ENCODE results near the gene ACOXL. TPM values are rescaled to one million over a fixed set of nuclear protein-coding genes. Genes with fewer than 3 reads are reported as not detected.

Gene ACOXL
- total and polyA plus RNA-seq, 10 of the 15 experiments (the other 5 are each of a cell fraction or from before 2014, with no cell fraction given), result 0.05 to 1.3 (median 0.71) TPM

GRCh38 chr2:111165084-111165483 lies 432.7 kb downstream of the ACOXL start:
- Histone ChIP-seq H3K36me3 (ENCODE audit: control insufficient read depth in 2 of 2, insufficient read depth in 2 of 2, low read length in 1 of 2) (peaks cover 0 to 15% of the 10 kb centered on the region in 2 experiments; a peak in 2 of 4 replicates), H3K4me2 (ENCODE audit: control insufficient read depth, insufficient read depth) (no peak overlapping the region), H3K27ac (ENCODE audit: control insufficient read depth, insufficient read depth) (no peak overlapping the region), H3K4me3 (no peak overlapping the region), H3K9me3 (replicated peaks; ENCODE audit: control insufficient read depth, insufficient read depth, low read length) (no peaks in the 10 kb centered on the region), H3K27me3 (replicated peaks in 1 of 2; ENCODE audit: control insufficient read depth in 2 of 2, insufficient read depth in 2 of 2, low read length in 1 of 2) (peaks cover 0 to 3% of the 10 kb centered on the region in 2 experiments; a peak in 1 of 4 replicates), H2AFZ (ENCODE audit: control insufficient read depth, low read depth, low read length) (no peak overlapping the region), H4K20me1 (ENCODE audit: control insufficient read depth, insufficient read depth) (no peaks in the 10 kb centered on the region), H3K4me1 (ENCODE audit: control insufficient read depth, insufficient read depth, low read length) (peaks cover 17% of the 10 kb centered on the region), H3K9ac (ENCODE audit: control insufficient read depth, insufficient read depth, low read length) (no peak overlapping the region), H3K79me2 (ENCODE audit: control insufficient read depth, insufficient read depth, low read length) (no peaks in the 10 kb centered on the region)
- ChIA-PET CTCF (no interaction called here), SMC1A (ENCODE audit: uncharacterized antibody, unreplicated experiment) (no interaction called here), POLR2A (no interaction called here), RAD21 (ENCODE audit: unreplicated experiment) (no interaction called here)
- in situ Hi-C loops (cut with MboI) (no loop called here), intact Hi-C loops (cut with micrococcal nuclease; ENCODE audit: unreplicated experiment) (no loop called here)
- FAIRE-seq, result no peak
- TF ChIP-seq NKRF (conservative IDR thresholded peaks at IDR 0.05) (no peak), MXI1 (IDR thresholded peaks at IDR 0.05; ENCODE audit: low read depth, low read length) (no peak), BRCA1 (IDR thresholded peaks at IDR 0.05; ENCODE audit: low read depth, low read length) (no peak), SIN3A (IDR thresholded peaks at IDR 0.05; ENCODE audit: low read depth, low read length) (no peak)
- WGBS (ENCODE audit: insufficient coverage, insufficient replicate concordance, low lambda C conversion rate, missing lambda C conversion rate), result 97% methylated on average over 7 of the region's 7 CpGs
- DNase-seq (ENCODE audit: low read depth, low spot score), result no peak
- no peak for ATAC-seq
- no TSS peak for BruUV-seq (replicated peaks)

GRCh38 chr2:111166115-111166514 lies 433.7 kb downstream of the ACOXL start:
- ATAC-seq (no peak), DNase-seq (ENCODE audit: low read depth, low spot score) (no peak), FAIRE-seq (no peak)
- ChIA-PET CTCF (no interaction called here), SMC1A (ENCODE audit: uncharacterized antibody, unreplicated experiment) (no interaction called here), RAD21 (ENCODE audit: unreplicated experiment) (no interaction called here), POLR2A (no interaction called here)
- H3K9me3 ChIP-seq (replicated peaks; ENCODE audit: control insufficient read depth, insufficient read depth, low read length), result no peaks in the 10 kb centered on the region
- in situ Hi-C loops (cut with MboI), result no loop called here
- H3K4me3 ChIP-seq, result no peak overlapping the region
- H2AFZ ChIP-seq (ENCODE audit: control insufficient read depth, low read depth, low read length), result no peak overlapping the region
- H3K9ac ChIP-seq (ENCODE audit: control insufficient read depth, insufficient read depth, low read length), result no peak overlapping the region
- H4K20me1 ChIP-seq (ENCODE audit: control insufficient read depth, insufficient read depth), result no peaks in the 10 kb centered on the region
- peaks cover 0 to 3% of the 10 kb centered on the region in 2 experiments; a peak in 1 of 4 replicates for H3K27me3 ChIP-seq (replicated peaks in 1 of 2; ENCODE audit: control insufficient read depth in 2 of 2, insufficient read depth in 2 of 2, low read length in 1 of 2)
- no peaks in the 10 kb centered on the region for H3K79me2 ChIP-seq (ENCODE audit: control insufficient read depth, insufficient read depth, low read length)
- BruUV-seq (replicated peaks), result no TSS peak
- no peak for TF ChIP-seq FOXM1 (IDR thresholded peaks at IDR 0.05; ENCODE audit: low read depth, low read length)
- TF ChIP-seq BHLHE40 (IDR thresholded peaks at IDR 0.05; ENCODE audit: borderline replicate concordance in 1 of 2, low read depth in 2 of 2, low read length in 1 of 2), result peak in 1 of 2 experiments; percentile 9; a peak in 1 of 4 replicates
- no peak for TF ChIP-seq IRF4 (IDR thresholded peaks at IDR 0.05; ENCODE audit: low read depth, low read length)
- no peak for TF ChIP-seq SUZ12 (IDR thresholded peaks at IDR 0.05; ENCODE audit: unreplicated experiment)
- no peak for TF ChIP-seq HSF1 (IDR thresholded peaks at IDR 0.05; ENCODE audit: low read depth, low read length)
- no peak for TF ChIP-seq PML (IDR thresholded peaks at IDR 0.05; ENCODE audit: low read length)
- H3K27ac ChIP-seq (ENCODE audit: control insufficient read depth, insufficient read depth), result no peak overlapping the region
- H3K4me1 ChIP-seq (ENCODE audit: control insufficient read depth, insufficient read depth, low read length), result peaks cover 17% of the 10 kb centered on the region
- no peak overlapping the region for H3K4me2 ChIP-seq (ENCODE audit: control insufficient read depth, insufficient read depth)
- intact Hi-C loops (cut with micrococcal nuclease; ENCODE audit: unreplicated experiment), result no loop called here
- peaks cover 0 to 15% of the 10 kb centered on the region in 2 experiments; a peak in 2 of 4 replicates for H3K36me3 ChIP-seq (ENCODE audit: control insufficient read depth in 2 of 2, insufficient read depth in 2 of 2, low read length in 1 of 2)
- WGBS (ENCODE audit: insufficient coverage, insufficient replicate concordance, low lambda C conversion rate, missing lambda C conversion rate), result 72% methylated on average over 5 of the region's 5 CpGs

All from GM12878 (cell line).